Measurements from ENCODE around the gene BTBD3.

The BTBD3 gene

GRCh38 chr20:11912659-11913415 is 4.9 kb upstream of the BTBD3 start:
- no peak for DNase-seq (ENCODE audit: low read depth in 1 of 2, low spot score in 1 of 2)

- no peak for DNase-seq (ENCODE audit: low read depth in 1 of 2, low spot score in 1 of 2)
Observed at GRCh38 chr20:11918391-11918845, 725 bp downstream of the BTBD3 start.

GRCh38 chr20:11918981-11919380 is 1.3 kb downstream of the BTBD3 start:
- DNase-seq (ENCODE audit: low read depth in 1 of 2, low spot score in 1 of 2): no peak

GRCh38 chr20:11919581-11919980 is 1.9 kb downstream of the BTBD3 start:
- DNase-seq (ENCODE audit: low read depth in 1 of 2, low spot score in 1 of 2): no peak

GRCh38 chr20:11920083-11920482 is 2.4 kb downstream of the BTBD3 start:
- no peak for DNase-seq (ENCODE audit: low read depth in 1 of 2, low spot score in 1 of 2)

- DNase-seq (ENCODE audit: low read depth in 1 of 2, low spot score in 1 of 2): no peak
Observed at GRCh38 chr20:11921321-11921720, 3.6 kb downstream of the BTBD3 start.

- no peak for DNase-seq (ENCODE audit: low read depth in 1 of 2, low spot score in 1 of 2)
Observed at GRCh38 chr20:11922561-11922960, 4.9 kb downstream of the BTBD3 start.

- no peak for DNase-seq (ENCODE audit: low read depth in 1 of 2, low spot score in 1 of 2)
Observed at GRCh38 chr20:11924923-11925322, 7.2 kb downstream of the BTBD3 start.

- DNase-seq (ENCODE audit: low read depth in 1 of 2, low spot score in 1 of 2): no peak
Observed at GRCh38 chr20:11926292-11926998, 8.8 kb downstream of the BTBD3 start.

GRCh38 chr20:11929947-11930346 is 12.3 kb downstream of the BTBD3 start:
- DNase-seq (ENCODE audit: low read depth in 1 of 2, low spot score in 1 of 2): no peak

- DNase-seq (ENCODE audit: low read depth in 1 of 2, low spot score in 1 of 2): no peak
Observed at GRCh38 chr20:11935212-11936154, 17.8 kb downstream of the BTBD3 start.

GRCh38 chr20:11936157-11936556 is 18.5 kb downstream of the BTBD3 start:
- no peak for DNase-seq (ENCODE audit: low read depth in 1 of 2, low spot score in 1 of 2)

- no peak for DNase-seq (ENCODE audit: low read depth in 1 of 2, low spot score in 1 of 2)
Observed at GRCh38 chr20:11937230-11937629, 19.5 kb downstream of the BTBD3 start.

GRCh38 chr20:11941593-11942246 is 24.0 kb downstream of the BTBD3 start:
- no peak for DNase-seq (ENCODE audit: low read depth in 1 of 2, low spot score in 1 of 2)

- DNase-seq (ENCODE audit: low read depth in 1 of 2, low spot score in 1 of 2): no peak
Observed at GRCh38 chr20:11943778-11944177, 26.1 kb downstream of the BTBD3 start.

GRCh38 chr20:11948806-11949205 is 31.1 kb downstream of the BTBD3 start:
- no peak for DNase-seq (ENCODE audit: low read depth in 1 of 2, low spot score in 1 of 2)

GRCh38 chr20:11949711-11950110 is 32.0 kb downstream of the BTBD3 start:
- no peak for DNase-seq (ENCODE audit: low read depth in 1 of 2, low spot score in 1 of 2)

- no peak for DNase-seq (ENCODE audit: low read depth in 1 of 2, low spot score in 1 of 2)
Observed at GRCh38 chr20:11951696-11952095, 34.0 kb downstream of the BTBD3 start.

- DNase-seq (ENCODE audit: low read depth in 1 of 2, low spot score in 1 of 2): no peak
Observed at GRCh38 chr20:11952639-11953038, 34.9 kb downstream of the BTBD3 start.

GRCh38 chr20:11957911-11958310 is 40.2 kb downstream of the BTBD3 start:
- no peak for DNase-seq (ENCODE audit: low read depth in 1 of 2, low spot score in 1 of 2)

- no peak for DNase-seq (ENCODE audit: low read depth in 1 of 2, low spot score in 1 of 2)
Observed at GRCh38 chr20:11958855-11959254, 41.2 kb downstream of the BTBD3 start.

Data from activated CD4-positive, alpha-beta T cell treated with anti-CD3 and anti-CD28 coated beads, Interleukin-2, amount 50 U/mL, for 24 hours (primary cell).